ENCODE measurements around the gene AK9.
"Not testable (repeated sequence)": the region's sequence is repeated elsewhere in the genome, so short reads cannot be mapped to it uniquely, and the experiment has no call there.

The AK9 gene

GRCh38 chr6:109690737-109691621 is at the start of gene AK9, which contains the start of gene FIG4:
Gene AK9, minus strand, starts transcription at chr6:109691202. Its CDS starts 15,457 bp downstream, at chr6:109675745.
Gene FIG4, plus strand, starts transcription at chr6:109691296. Its CDS starts 140 bp downstream, at chr6:109691436.
- DNase-seq (ENCODE audit: insufficient read length, low spot score) (peak; percentile 34), FAIRE-seq (peak; percentile 56)
- TF ChIP-seq, protein P1, sequence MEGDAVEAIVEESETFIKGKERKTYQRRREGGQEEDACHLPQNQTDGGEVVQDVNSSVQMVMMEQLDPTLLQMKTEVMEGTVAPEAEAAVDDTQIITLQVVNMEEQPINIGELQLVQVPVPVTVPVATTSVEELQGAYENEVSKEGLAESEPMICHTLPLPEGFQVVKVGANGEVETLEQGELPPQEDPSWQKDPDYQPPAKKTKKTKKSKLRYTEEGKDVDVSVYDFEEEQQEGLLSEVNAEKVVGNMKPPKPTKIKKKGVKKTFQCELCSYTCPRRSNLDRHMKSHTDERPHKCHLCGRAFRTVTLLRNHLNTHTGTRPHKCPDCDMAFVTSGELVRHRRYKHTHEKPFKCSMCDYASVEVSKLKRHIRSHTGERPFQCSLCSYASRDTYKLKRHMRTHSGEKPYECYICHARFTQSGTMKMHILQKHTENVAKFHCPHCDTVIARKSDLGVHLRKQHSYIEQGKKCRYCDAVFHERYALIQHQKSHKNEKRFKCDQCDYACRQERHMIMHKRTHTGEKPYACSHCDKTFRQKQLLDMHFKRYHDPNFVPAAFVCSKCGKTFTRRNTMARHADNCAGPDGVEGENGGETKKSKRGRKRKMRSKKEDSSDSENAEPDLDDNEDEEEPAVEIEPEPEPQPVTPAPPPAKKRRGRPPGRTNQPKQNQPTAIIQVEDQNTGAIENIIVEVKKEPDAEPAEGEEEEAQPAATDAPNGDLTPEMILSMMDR (IDR thresholded peaks at IDR 0.05; ENCODE audit: insufficient read depth, missing control alignments) = peak; percentile 20

DNA sequence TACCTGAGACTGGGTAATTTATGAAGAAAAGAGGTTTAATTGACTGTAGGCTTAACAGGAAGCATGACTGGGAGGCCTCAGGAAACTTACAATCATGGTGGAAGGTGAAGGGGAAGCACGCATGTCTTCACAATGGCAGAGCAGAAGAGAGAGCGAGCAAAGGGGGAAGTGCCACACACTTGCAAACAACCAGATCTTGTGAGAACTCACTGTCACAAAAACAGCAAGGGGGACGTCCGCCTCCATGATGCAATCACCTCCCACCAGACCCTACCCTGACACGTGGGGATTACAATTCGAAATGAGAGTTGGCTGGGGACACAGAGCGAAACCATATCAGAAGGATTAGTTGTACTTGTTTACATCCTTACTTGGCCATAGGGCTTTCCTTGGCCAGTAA is 49.8 kb upstream of the AK9 start:
- TF ChIP-seq, protein P1 (IDR thresholded peaks at IDR 0.05; ENCODE audit: insufficient read depth, missing control alignments) = no peak
- DNase-seq (ENCODE audit: insufficient read length, low spot score) (no peak), FAIRE-seq (no peak)

DNA sequence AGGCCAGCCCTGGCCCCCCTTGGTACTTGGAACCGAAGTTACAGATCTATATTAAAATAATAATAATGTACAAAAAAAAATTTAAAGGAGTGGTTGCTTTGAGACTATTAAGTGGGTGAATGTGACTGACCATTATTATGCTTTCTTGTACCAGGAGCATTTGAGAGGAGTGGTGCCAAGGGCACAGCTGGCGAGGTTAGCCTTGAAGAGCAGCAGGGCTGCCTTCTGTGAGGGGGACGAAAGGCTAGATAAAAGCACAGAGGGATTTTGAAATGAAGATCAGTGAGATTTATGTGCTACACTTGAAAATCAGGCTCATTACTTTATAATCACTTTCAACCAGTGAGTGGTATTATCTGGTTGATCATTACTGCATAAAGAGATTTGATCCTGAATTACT is 48.7 kb upstream of the AK9 start:
- FAIRE-seq (no peak), DNase-seq (ENCODE audit: insufficient read length, low spot score) (no peak)
- TF ChIP-seq, protein P1 (IDR thresholded peaks at IDR 0.05; ENCODE audit: insufficient read depth, missing control alignments) = no peak

DNA sequence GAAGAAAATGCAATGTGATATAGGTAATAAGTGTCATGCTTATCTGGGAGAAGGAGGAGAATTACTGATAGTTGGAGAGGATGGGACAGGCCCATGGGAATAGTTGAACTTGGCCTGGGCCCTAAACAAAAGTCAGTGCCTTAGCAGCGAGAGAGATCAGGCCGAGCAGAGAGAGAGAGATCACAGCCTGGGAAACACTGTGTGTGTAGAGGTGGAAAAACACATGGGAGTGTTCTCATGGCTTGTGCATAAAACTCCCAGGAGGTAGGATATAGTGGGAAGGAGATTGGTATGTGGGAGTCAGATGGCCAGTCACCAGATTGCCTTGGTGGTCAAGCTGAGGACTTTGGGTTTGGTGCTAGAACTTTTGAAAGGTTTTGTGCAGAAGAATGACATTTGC is 47.7 kb upstream of the AK9 start:
- no peak for FAIRE-seq
- TF ChIP-seq, protein P1 (IDR thresholded peaks at IDR 0.05; ENCODE audit: insufficient read depth, missing control alignments) = no peak
- no peak for DNase-seq (ENCODE audit: insufficient read length, low spot score)

DNA sequence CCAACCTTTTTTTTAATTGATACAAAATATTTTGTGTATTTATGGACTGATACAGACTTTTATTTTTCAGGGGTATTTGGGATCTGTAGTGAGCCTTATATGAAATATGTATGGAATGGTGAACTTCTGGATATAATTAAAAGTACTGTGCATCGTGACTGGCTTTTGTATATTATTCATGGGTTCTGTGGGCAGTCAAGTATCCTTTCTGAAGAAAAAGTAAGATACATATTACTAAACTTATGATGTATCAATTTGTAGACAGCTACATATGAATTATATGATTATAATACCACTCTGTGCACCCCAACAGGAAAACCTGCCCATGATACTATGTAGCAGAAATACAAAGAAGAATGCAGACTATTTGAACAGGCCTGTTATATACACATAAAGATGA is 47.3 kb upstream of the AK9 start:
- DNase-seq (ENCODE audit: insufficient read length, low spot score) = no peak
- no peak for FAIRE-seq
- TF ChIP-seq, protein P1 (IDR thresholded peaks at IDR 0.05; ENCODE audit: insufficient read depth, missing control alignments) = no peak

- no peak for FAIRE-seq
- TF ChIP-seq, protein P1 (IDR thresholded peaks at IDR 0.05; ENCODE audit: insufficient read depth, missing control alignments) = no peak
- DNase-seq (ENCODE audit: insufficient read length, low spot score) = no peak
Observed at GRCh38 chr6:109736273-109737025, 45.4 kb upstream of the AK9 start.

DNA sequence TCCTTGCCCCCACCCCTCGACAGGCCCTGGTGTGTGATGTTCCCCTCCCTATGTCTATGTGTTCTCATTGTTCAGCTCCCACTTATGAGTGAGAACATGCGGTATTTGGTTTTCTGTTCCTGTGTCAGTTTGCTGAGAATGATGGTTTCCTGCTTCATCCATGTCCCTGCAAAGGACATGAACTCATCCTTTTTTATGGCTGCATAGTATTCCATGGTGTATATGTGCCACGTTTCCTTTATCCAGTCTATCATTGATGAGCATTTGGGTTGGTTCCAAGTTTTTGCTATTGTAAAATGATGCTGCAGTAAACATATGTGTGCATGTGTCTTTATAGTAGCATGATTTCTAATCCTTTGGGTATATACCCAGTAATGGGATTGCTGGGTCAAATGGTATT is 34.2 kb upstream of the AK9 start:
- DNase-seq (ENCODE audit: insufficient read length, low spot score); FAIRE-seq: not testable (repeated sequence)
